ENCODE data around the gene CCDC169. TPM values are rescaled to one million over a fixed set of nuclear protein-coding genes. Genes with fewer than 3 reads are reported as not detected.
A peak's percentile ranks its signal among the peaks of the same experiment; 100 is the strongest.

The CCDC169 gene
- total RNA-seq, 1 experiment from 2014 or later, result 8.5 TPM

GRCh38 chr13:36242761-36243160 is 54.9 kb downstream of the CCDC169 start:
- Histone ChIP-seq H3K36me3 (no peaks in the 10 kb centered on the region), H3K4me3 (no peak overlapping the region), H3K9me3 (replicated peaks) (no peaks in the 10 kb centered on the region), H3K4me1 (peaks cover 8% of the 10 kb centered on the region), H3K27ac (no peak overlapping the region), H3K27me3 (no peaks in the 10 kb centered on the region)
- DNase-seq, result no peak

GRCh38 chr13:36231236-36231635 is 66.4 kb downstream of the CCDC169 start:
- H3K4me1 ChIP-seq, result no peaks in the 10 kb centered on the region
- peaks cover 2% of the 10 kb centered on the region; the same call in 1 of the 2 replicates for H3K36me3 ChIP-seq
- H3K9me3 ChIP-seq (replicated peaks), result 0 out of 2 replicates have a peak, but pooled peaks cover 3% of the 10 kb centered on the region
- DNase-seq, result no peak
- no peak overlapping the region for H3K4me3 ChIP-seq
- no peak overlapping the region for H3K27ac ChIP-seq
- no peaks in the 10 kb centered on the region for H3K27me3 ChIP-seq

- no peaks in the 10 kb centered on the region for H3K4me1 ChIP-seq
- DNase-seq, result no peak
Measured at GRCh38 chr13:36224730-36225129, 72.9 kb downstream of the CCDC169 start.

GRCh38 chr13:36219883-36220282 is 77.7 kb downstream of the CCDC169 start:
- Histone ChIP-seq H3K27ac (no peak overlapping the region), H3K4me1 (no peaks in the 10 kb centered on the region), H3K9me3 (replicated peaks) (peaks cover 9% of the 10 kb centered on the region; the same call in 1 of the 2 replicates), H3K4me3 (no peak overlapping the region), H3K27me3 (no peaks in the 10 kb centered on the region), H3K36me3 (no peaks in the 10 kb centered on the region)
- no peak for DNase-seq

More at GRCh38 chr13:36224730-36225129, 72.9 kb downstream of the CCDC169 start:
- peaks cover 16% of the 10 kb centered on the region for H3K9me3 ChIP-seq (replicated peaks)
- H3K4me3 ChIP-seq, result no peak overlapping the region
- no peak overlapping the region for H3K27ac ChIP-seq
- no peaks in the 10 kb centered on the region for H3K36me3 ChIP-seq
- H3K27me3 ChIP-seq, result no peaks in the 10 kb centered on the region

- peaks cover 7% of the 10 kb centered on the region for H3K4me1 ChIP-seq
- no peaks in the 10 kb centered on the region for H3K27me3 ChIP-seq
- no peaks in the 10 kb centered on the region for H3K36me3 ChIP-seq
- H3K9me3 ChIP-seq (replicated peaks), result no peaks in the 10 kb centered on the region
- H3K4me3 ChIP-seq, result no peak overlapping the region
- DNase-seq, result no peak
- H3K27ac ChIP-seq, result no peak overlapping the region
Measured at GRCh38 chr13:36217456-36217855, 80.2 kb downstream of the CCDC169 start.

GRCh38 chr13:36214163-36214921 is 83.3 kb downstream of the CCDC169 start, which contains the start of gene SOHLH2:
SOHLH2 (minus strand) TSS chr13:36214556; CDS start chr13:36214526, 30 bp downstream.
- DNase-seq, result no peak
- no peaks in the 10 kb centered on the region for H3K36me3 ChIP-seq
- H3K4me1 ChIP-seq, result peaks cover 8% of the 10 kb centered on the region
- no peaks in the 10 kb centered on the region for H3K9me3 ChIP-seq (replicated peaks)
- no peaks in the 10 kb centered on the region for H3K27me3 ChIP-seq
- no peak within 1 kb of the TSS for H3K4me3 ChIP-seq
- no peak within 1 kb of the TSS for H3K27ac ChIP-seq

- DNase-seq, result peak; percentile 24 to 64
- Histone ChIP-seq H3K27me3 (no peaks in the 10 kb centered on the region), H3K4me1 (peaks cover 8% of the 10 kb centered on the region), H3K36me3 (no peaks in the 10 kb centered on the region), H3K4me3 (no peak overlapping the region), H3K9me3 (replicated peaks) (no peaks in the 10 kb centered on the region), H3K27ac (no peak overlapping the region)
Measured at GRCh38 chr13:36212789-36213188, 84.8 kb downstream of the CCDC169 start.

GRCh38 chr13:36211567-36211966 is 86.0 kb downstream of the CCDC169 start:
- DNase-seq, result no peak
- H3K9me3 ChIP-seq (replicated peaks), result no peaks in the 10 kb centered on the region
- H3K27me3 ChIP-seq, result no peaks in the 10 kb centered on the region
- no peaks in the 10 kb centered on the region for H3K36me3 ChIP-seq
- no peak overlapping the region for H3K27ac ChIP-seq
- peaks cover 8% of the 10 kb centered on the region for H3K4me1 ChIP-seq
- H3K4me3 ChIP-seq, result no peak overlapping the region

GRCh38 chr13:36210738-36211137 is 86.9 kb downstream of the CCDC169 start:
- Histone ChIP-seq H3K9me3 (replicated peaks) (no peaks in the 10 kb centered on the region), H3K27me3 (no peaks in the 10 kb centered on the region), H3K36me3 (no peaks in the 10 kb centered on the region), H3K27ac (no peak overlapping the region), H3K4me3 (no peak overlapping the region), H3K4me1 (peaks cover 8% of the 10 kb centered on the region)
- DNase-seq, result no peak

GRCh38 chr13:36207672-36208071 is 89.9 kb downstream of the CCDC169 start:
- H3K27me3 ChIP-seq, result no peaks in the 10 kb centered on the region
- H3K4me1 ChIP-seq, result peaks cover 3% of the 10 kb centered on the region
- H3K27ac ChIP-seq, result no peak overlapping the region
- no peaks in the 10 kb centered on the region for H3K9me3 ChIP-seq (replicated peaks)
- H3K36me3 ChIP-seq, result no peaks in the 10 kb centered on the region
- no peak overlapping the region for H3K4me3 ChIP-seq
- peak in 1 of 2 experiments; percentile 21 for DNase-seq

GRCh38 chr13:36193151-36193855 is 104.3 kb downstream of the CCDC169 start:
- DNase-seq, result peak; percentile 54 to 68
- no peaks in the 10 kb centered on the region for H3K27me3 ChIP-seq
- H3K9me3 ChIP-seq (replicated peaks), result no peaks in the 10 kb centered on the region
- peaks cover 27% of the 10 kb centered on the region for H3K4me1 ChIP-seq
- H3K36me3 ChIP-seq, result no peaks in the 10 kb centered on the region
- no peak overlapping the region for H3K4me3 ChIP-seq
- peak overlapping the region; percentile 78 for H3K27ac ChIP-seq

- H3K4me1 ChIP-seq, result peaks cover 27% of the 10 kb centered on the region
- peak overlapping the region; percentile 78 for H3K27ac ChIP-seq
- H3K4me3 ChIP-seq, result peak overlapping the region; percentile 14; the same call in 1 of the 2 replicates
- H3K27me3 ChIP-seq, result no peaks in the 10 kb centered on the region
- DNase-seq, result peak; percentile 91 to 96
- H3K36me3 ChIP-seq, result no peaks in the 10 kb centered on the region
- H3K9me3 ChIP-seq (replicated peaks), result no peaks in the 10 kb centered on the region
Measured at GRCh38 chr13:36192166-36192565, 105.4 kb downstream of the CCDC169 start.

- H3K4me1 ChIP-seq, result peaks cover 27% of the 10 kb centered on the region
- peak in 1 of 2 experiments; percentile 11 for DNase-seq
- H3K27ac ChIP-seq, result no peak overlapping the region
- H3K9me3 ChIP-seq (replicated peaks), result no peaks in the 10 kb centered on the region
- no peaks in the 10 kb centered on the region for H3K36me3 ChIP-seq
- H3K4me3 ChIP-seq, result no peak overlapping the region
- no peaks in the 10 kb centered on the region for H3K27me3 ChIP-seq
Measured at GRCh38 chr13:36190771-36191170, 106.8 kb downstream of the CCDC169 start.

GRCh38 chr13:36188441-36188840 is 109.2 kb downstream of the CCDC169 start:
- no peaks in the 10 kb centered on the region for H3K36me3 ChIP-seq
- peak in 1 of 2 experiments; percentile 21 for DNase-seq
- peaks cover 23% of the 10 kb centered on the region for H3K4me1 ChIP-seq
- H3K27me3 ChIP-seq, result no peaks in the 10 kb centered on the region
- no peak overlapping the region for H3K4me3 ChIP-seq
- no peak overlapping the region for H3K27ac ChIP-seq
- no peaks in the 10 kb centered on the region for H3K9me3 ChIP-seq (replicated peaks)

- H3K4me3 ChIP-seq, result no peak overlapping the region
- no peak overlapping the region for H3K27ac ChIP-seq
- no peaks in the 10 kb centered on the region for H3K9me3 ChIP-seq (replicated peaks)
- no peaks in the 10 kb centered on the region for H3K27me3 ChIP-seq
- peaks cover 3% of the 10 kb centered on the region; the same call in 1 of the 2 replicates for H3K4me1 ChIP-seq
- H3K36me3 ChIP-seq, result no peaks in the 10 kb centered on the region
- DNase-seq, result no peak
Measured at GRCh38 chr13:36183901-36184300, 113.7 kb downstream of the CCDC169 start.
